Left ventricle myocardium inferior (tissue), 1 donor: ENCODE data around the gene TBXAS1. TPM values are rescaled to one million over a fixed set of nuclear protein-coding genes. Genes with fewer than 3 reads are reported as not detected.

Source experiments
- DNase-seq: peaks from one replicate; pipeline ENCODE4 v3.0.0-alpha.2; 2020
- H3K27ac ChIP-seq: fragments of 200-600 bp; replicated peaks from 2 replicates; pipeline ENCODE4 v1.8.0; 2021
- H3K27me3 ChIP-seq: fragments of 200-600 bp; 2 replicates; pipeline ENCODE4 v1.8.0; 2021; ENCODE audit warnings: low read depth
- H3K36me3 ChIP-seq: fragments of 200-600 bp; 2 replicates; pipeline ENCODE4 v1.8.0; 2021
- H3K4me1 ChIP-seq: fragments of 200-600 bp; 2 replicates; pipeline ENCODE4 v1.8.0; 2021
- H3K4me3 ChIP-seq: fragments of 200-600 bp; 2 replicates; pipeline ENCODE4 v1.8.0; 2021; ENCODE audit warnings: mild to moderate bottlenecking, moderate library complexity
- H3K9me3 ChIP-seq: fragments of 200-600 bp; replicated peaks from 2 replicates; pipeline ENCODE4 v1.8.0; 2021
- intact Hi-C: fragments of 100-400 bp; cut with micrococcal nuclease; formaldehyde crosslinking; loops from one replicate; pipeline ENCODE4 v1.11.0; 2022
- total RNA-seq: library from RNA; stranded (reverse); fragmentation: NEBNext Ultra II Directional; extraction: Animal tissue kit (Norgen Biotek cat#: 25700); gene quantifications from one replicate; pipeline ENCODE4 v1.2.1, GENCODE V29; 2021
- TF ChIP-seq, protein P1 (sequence below): fragments of 200-600 bp; IDR thresholded peaks from 2 replicates; pipeline ENCODE4 v1.8.0; 2021; ENCODE audit warnings: antibody characterized with exemption, mild to moderate bottlenecking, borderline replicate concordance
- donor health status: DM: no; HTN: yes; CAD: no; lungs with severe emphysema.

TBXAS1 gene
- total RNA-seq, 1 donor from 2014 or later = 3.9 TPM

DNA sequence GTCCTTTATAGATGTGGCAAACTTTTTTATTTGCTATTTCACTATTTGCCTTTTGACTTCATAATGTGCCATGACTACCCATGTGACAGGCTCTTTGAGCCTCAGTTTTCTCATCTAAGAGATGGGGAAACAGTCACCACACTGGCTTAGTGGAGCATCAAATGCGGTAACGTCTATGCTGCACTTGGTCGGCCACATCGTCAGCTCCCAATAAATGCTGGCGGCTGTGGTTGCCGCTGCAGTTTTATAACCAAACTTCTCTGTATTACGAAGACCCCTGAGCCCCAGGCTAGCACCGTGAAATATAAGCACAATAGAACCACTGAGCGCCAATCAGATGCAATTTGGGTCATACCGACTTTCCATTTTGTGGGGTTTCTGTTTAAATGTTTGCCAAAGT, 177.5 kb downstream of the TBXAS1 start:
- no peak for DNase-seq
- H3K36me3 ChIP-seq = no peaks in the 10 kb centered on the region
- no peak overlapping the region for H3K27ac ChIP-seq
- H3K4me1 ChIP-seq = no peaks in the 10 kb centered on the region
- TF ChIP-seq, protein P1, sequence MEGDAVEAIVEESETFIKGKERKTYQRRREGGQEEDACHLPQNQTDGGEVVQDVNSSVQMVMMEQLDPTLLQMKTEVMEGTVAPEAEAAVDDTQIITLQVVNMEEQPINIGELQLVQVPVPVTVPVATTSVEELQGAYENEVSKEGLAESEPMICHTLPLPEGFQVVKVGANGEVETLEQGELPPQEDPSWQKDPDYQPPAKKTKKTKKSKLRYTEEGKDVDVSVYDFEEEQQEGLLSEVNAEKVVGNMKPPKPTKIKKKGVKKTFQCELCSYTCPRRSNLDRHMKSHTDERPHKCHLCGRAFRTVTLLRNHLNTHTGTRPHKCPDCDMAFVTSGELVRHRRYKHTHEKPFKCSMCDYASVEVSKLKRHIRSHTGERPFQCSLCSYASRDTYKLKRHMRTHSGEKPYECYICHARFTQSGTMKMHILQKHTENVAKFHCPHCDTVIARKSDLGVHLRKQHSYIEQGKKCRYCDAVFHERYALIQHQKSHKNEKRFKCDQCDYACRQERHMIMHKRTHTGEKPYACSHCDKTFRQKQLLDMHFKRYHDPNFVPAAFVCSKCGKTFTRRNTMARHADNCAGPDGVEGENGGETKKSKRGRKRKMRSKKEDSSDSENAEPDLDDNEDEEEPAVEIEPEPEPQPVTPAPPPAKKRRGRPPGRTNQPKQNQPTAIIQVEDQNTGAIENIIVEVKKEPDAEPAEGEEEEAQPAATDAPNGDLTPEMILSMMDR = no peak
- H3K4me3 ChIP-seq = no peak overlapping the region
- no peaks in the 10 kb centered on the region for H3K9me3 ChIP-seq
- peaks cover 3% of the 10 kb centered on the region for H3K27me3 ChIP-seq
- intact Hi-C loops = loop anchor here (10.0 kb wide), 3 partner anchors 362 to 512 kb away; no protein-coding TSS in a partner anchor

- intact Hi-C loops = loop anchor here (10.0 kb wide), 3 partner anchors 362 to 512 kb away; no protein-coding TSS in a partner anchor
- TF ChIP-seq, protein P1 = no peak
Measured at GRCh38 chr7:140007051-140007690, 178.1 kb downstream of the TBXAS1 start.

GRCh38 chr7:140008755-140009610, 179.9 kb downstream of the TBXAS1 start:
- intact Hi-C loops = loop anchor here (10.0 kb wide), 3 partner anchors 364 to 514 kb away; no protein-coding TSS in a partner anchor
- no peaks in the 10 kb centered on the region for H3K4me1 ChIP-seq
- no peaks in the 10 kb centered on the region for H3K9me3 ChIP-seq
- peaks cover 3% of the 10 kb centered on the region for H3K27me3 ChIP-seq
- no peak overlapping the region for H3K4me3 ChIP-seq
- no peak overlapping the region for H3K27ac ChIP-seq
- no peaks in the 10 kb centered on the region for H3K36me3 ChIP-seq
- no peak for DNase-seq
- TF ChIP-seq, protein P1 = no peak

More at GRCh38 chr7:140007051-140007690, 178.1 kb downstream of the TBXAS1 start:
- no peak for DNase-seq
- H3K4me1 ChIP-seq = no peaks in the 10 kb centered on the region
- no peak overlapping the region for H3K27ac ChIP-seq
- no peaks in the 10 kb centered on the region for H3K9me3 ChIP-seq
- H3K4me3 ChIP-seq = no peak overlapping the region
- no peaks in the 10 kb centered on the region for H3K36me3 ChIP-seq
- H3K27me3 ChIP-seq = peaks cover 3% of the 10 kb centered on the region

GRCh38 chr7:140009735-140010134, 180.7 kb downstream of the TBXAS1 start:
- DNase-seq = no peak
- Histone ChIP-seq H3K9me3 (no peaks in the 10 kb centered on the region), H3K27me3 (peaks cover 3% of the 10 kb centered on the region), H3K27ac (no peak overlapping the region), H3K36me3 (no peaks in the 10 kb centered on the region), H3K4me3 (no peak overlapping the region), H3K4me1 (no peaks in the 10 kb centered on the region)
- TF ChIP-seq, protein P1 = no peak
- intact Hi-C loops = loop anchor here (10.0 kb wide), 3 partner anchors 365 to 515 kb away; no protein-coding TSS in a partner anchor

GRCh38 chr7:140010194-140010895, 181.3 kb downstream of the TBXAS1 start:
- no peak overlapping the region for H3K4me3 ChIP-seq
- H3K4me1 ChIP-seq = no peaks in the 10 kb centered on the region
- no peak for DNase-seq
- peaks cover 3% of the 10 kb centered on the region for H3K27me3 ChIP-seq
- H3K27ac ChIP-seq = no peak overlapping the region
- no peaks in the 10 kb centered on the region for H3K9me3 ChIP-seq
- H3K36me3 ChIP-seq = no peaks in the 10 kb centered on the region
- intact Hi-C loops = no loop called here
- TF ChIP-seq, protein P1 = no peak
